ENCODE measurements around the gene PROSER1.

PROSER1 gene

DNA sequence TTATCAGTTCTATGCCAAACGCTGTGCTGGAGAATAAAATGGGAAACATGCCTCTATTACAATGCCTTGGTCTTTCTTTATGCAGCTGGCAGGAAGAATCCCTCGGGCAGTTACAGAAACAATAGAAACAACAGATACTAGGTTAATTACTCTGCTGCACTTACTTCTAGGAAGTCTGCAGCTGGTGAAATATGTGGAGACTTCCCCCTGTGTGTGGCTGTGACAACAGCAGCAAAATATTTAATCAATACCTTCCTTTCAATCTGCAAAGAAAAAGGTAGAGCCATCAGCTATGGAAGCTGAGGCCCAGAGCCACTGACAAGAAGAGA, 57.2 kb downstream of the PROSER1 start:
- Histone ChIP-seq H3K36me3 (replicated peaks; ENCODE audit: insufficient read depth, low read length) (no peaks in the 10 kb centered on the region), H3K9me2 (replicated peaks; ENCODE audit: insufficient read depth, low read length) (no peaks in the 10 kb centered on the region), H3K4me3 (ENCODE audit: low read length) (no peak overlapping the region), H3K27me3 (replicated peaks; ENCODE audit: insufficient read depth, low read length) (no peaks in the 10 kb centered on the region), H4K20me1 (ENCODE audit: insufficient read depth, low read length) (no peaks in the 10 kb centered on the region), H3K4me1 (ENCODE audit: low read length) (no peaks in the 10 kb centered on the region), H2AFZ (ENCODE audit: low read length) (no peak overlapping the region), H3K9ac (ENCODE audit: low read length) (no peak overlapping the region), H3K9me3 (replicated peaks; ENCODE audit: insufficient read depth, low read length) (no peaks in the 10 kb centered on the region), H3K27ac (ENCODE audit: low read length) (no peak overlapping the region), H3K79me2 (ENCODE audit: low read length) (no peaks in the 10 kb centered on the region), H3K4me2 (ENCODE audit: low read depth, low read length) (no peak overlapping the region), H3F3A (ENCODE audit: insufficient read depth, low read length) (no peaks in the 10 kb centered on the region)
- DNase-seq: no peak
- no peak for TF ChIP-seq EZH2phosphoT487 (IDR thresholded peaks at IDR 0.05; ENCODE audit: low read length)
- TF ChIP-seq EZH2 (optimal IDR thresholded peaks at IDR 0.05; ENCODE audit: low read depth, low read length): no peak
- TF ChIP-seq, protein P1, sequence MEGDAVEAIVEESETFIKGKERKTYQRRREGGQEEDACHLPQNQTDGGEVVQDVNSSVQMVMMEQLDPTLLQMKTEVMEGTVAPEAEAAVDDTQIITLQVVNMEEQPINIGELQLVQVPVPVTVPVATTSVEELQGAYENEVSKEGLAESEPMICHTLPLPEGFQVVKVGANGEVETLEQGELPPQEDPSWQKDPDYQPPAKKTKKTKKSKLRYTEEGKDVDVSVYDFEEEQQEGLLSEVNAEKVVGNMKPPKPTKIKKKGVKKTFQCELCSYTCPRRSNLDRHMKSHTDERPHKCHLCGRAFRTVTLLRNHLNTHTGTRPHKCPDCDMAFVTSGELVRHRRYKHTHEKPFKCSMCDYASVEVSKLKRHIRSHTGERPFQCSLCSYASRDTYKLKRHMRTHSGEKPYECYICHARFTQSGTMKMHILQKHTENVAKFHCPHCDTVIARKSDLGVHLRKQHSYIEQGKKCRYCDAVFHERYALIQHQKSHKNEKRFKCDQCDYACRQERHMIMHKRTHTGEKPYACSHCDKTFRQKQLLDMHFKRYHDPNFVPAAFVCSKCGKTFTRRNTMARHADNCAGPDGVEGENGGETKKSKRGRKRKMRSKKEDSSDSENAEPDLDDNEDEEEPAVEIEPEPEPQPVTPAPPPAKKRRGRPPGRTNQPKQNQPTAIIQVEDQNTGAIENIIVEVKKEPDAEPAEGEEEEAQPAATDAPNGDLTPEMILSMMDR (IDR thresholded peaks at IDR 0.05; ENCODE audit: low read length): no peak

- Histone ChIP-seq H3K79me2 (ENCODE audit: low read length) (no peaks in the 10 kb centered on the region), H3K9ac (ENCODE audit: low read length) (no peak overlapping the region), H3K27me3 (replicated peaks; ENCODE audit: insufficient read depth, low read length) (no peaks in the 10 kb centered on the region), H3K36me3 (replicated peaks; ENCODE audit: insufficient read depth, low read length) (no peaks in the 10 kb centered on the region), H2AFZ (ENCODE audit: low read length) (no peak overlapping the region), H3K9me3 (replicated peaks; ENCODE audit: insufficient read depth, low read length) (no peaks in the 10 kb centered on the region), H3F3A (ENCODE audit: insufficient read depth, low read length) (no peaks in the 10 kb centered on the region), H3K4me2 (ENCODE audit: low read depth, low read length) (no peak overlapping the region), H3K27ac (ENCODE audit: low read length) (no peak overlapping the region), H4K20me1 (ENCODE audit: insufficient read depth, low read length) (no peaks in the 10 kb centered on the region), H3K4me1 (ENCODE audit: low read length) (no peaks in the 10 kb centered on the region), H3K4me3 (ENCODE audit: low read length) (no peak overlapping the region), H3K9me2 (replicated peaks; ENCODE audit: insufficient read depth, low read length) (no peaks in the 10 kb centered on the region)
- TF ChIP-seq EZH2 (optimal IDR thresholded peaks at IDR 0.05; ENCODE audit: low read depth, low read length) (no peak), EZH2phosphoT487 (IDR thresholded peaks at IDR 0.05; ENCODE audit: low read length) (no peak)
- TF ChIP-seq, protein P1 (IDR thresholded peaks at IDR 0.05; ENCODE audit: low read length): no peak
- no peak for DNase-seq
Observed at GRCh38 chr13:38979891-38980749, 57.8 kb downstream of the PROSER1 start.

DNA sequence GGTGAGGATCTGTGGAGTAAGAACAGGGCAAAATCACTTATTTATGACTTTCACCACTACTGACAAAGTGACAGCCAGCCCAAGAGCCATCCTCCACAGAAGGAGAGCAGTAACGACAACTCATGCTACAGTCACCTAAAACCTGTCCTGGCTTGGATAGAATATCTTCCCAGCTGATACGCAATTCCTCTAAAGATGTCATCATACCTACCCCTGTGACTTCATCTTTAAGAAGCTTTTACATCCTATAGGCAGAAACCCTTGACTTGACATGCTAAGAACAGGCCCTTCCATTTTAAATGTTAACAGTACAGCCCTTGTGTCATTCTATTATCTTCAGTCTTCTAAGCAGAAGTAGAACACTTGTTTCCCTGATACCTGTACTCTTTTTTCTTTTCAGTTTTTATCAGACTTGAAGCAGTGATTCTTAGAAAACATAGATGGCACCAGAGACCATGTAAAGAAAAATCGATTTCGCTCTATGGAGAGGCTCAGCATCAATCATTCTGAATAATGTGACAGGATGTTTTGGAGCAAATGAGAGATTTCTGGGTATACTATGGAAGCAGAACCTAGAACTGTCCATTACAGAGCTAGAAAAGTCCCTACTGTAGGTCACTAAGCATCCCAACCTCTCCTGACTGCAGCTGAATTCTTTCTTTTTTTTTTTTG, 67.4 kb downstream of the PROSER1 start:
- Histone ChIP-seq H3K9ac (ENCODE audit: low read length) (no peak overlapping the region), H3K27me3 (replicated peaks; ENCODE audit: insufficient read depth, low read length) (no peaks in the 10 kb centered on the region), H3K9me2 (replicated peaks; ENCODE audit: insufficient read depth, low read length) (no peaks in the 10 kb centered on the region), H3K27ac (ENCODE audit: low read length) (no peak overlapping the region), H3F3A (ENCODE audit: insufficient read depth, low read length) (no peaks in the 10 kb centered on the region), H3K9me3 (replicated peaks; ENCODE audit: insufficient read depth, low read length) (no peaks in the 10 kb centered on the region), H3K4me3 (ENCODE audit: low read length) (no peak overlapping the region), H3K79me2 (ENCODE audit: low read length) (no peaks in the 10 kb centered on the region), H3K36me3 (replicated peaks; ENCODE audit: insufficient read depth, low read length) (no peaks in the 10 kb centered on the region), H3K4me2 (ENCODE audit: low read depth, low read length) (no peak overlapping the region), H4K20me1 (ENCODE audit: insufficient read depth, low read length) (no peaks in the 10 kb centered on the region), H2AFZ (ENCODE audit: low read length) (no peak overlapping the region), H3K4me1 (ENCODE audit: low read length) (no peaks in the 10 kb centered on the region)
- TF ChIP-seq EZH2 (optimal IDR thresholded peaks at IDR 0.05; ENCODE audit: low read depth, low read length): no peak
- TF ChIP-seq EZH2phosphoT487 (IDR thresholded peaks at IDR 0.05; ENCODE audit: low read length): no peak
- TF ChIP-seq, protein P1 (IDR thresholded peaks at IDR 0.05; ENCODE audit: low read length): no peak
- DNase-seq: no peak

Data from MM.1S (cell line).